HepG2 (cell line): ENCODE results near the gene PDC. TPM values are rescaled to one million over a fixed set of nuclear protein-coding genes. Genes with fewer than 3 reads are reported as not detected.

Experiments
- CBX2 ChIP-seq, 2 experiments: fragments of 200-600 bp in 1 of 2; sonication (generic); formaldehyde crosslinking in 1 of 2; IDR thresholded peaks; 2 replicates each; pipeline versions ENCODE4 v1.7.0 to v1.8.1; 2018 to 2022; ENCODE audit warnings: low read depth in 2 of 2, low read length in 1 of 2, mild to moderate bottlenecking in 1 of 2, missing genetic modification reagents in 1 of 2
- HNF4A ChIP-seq: sonication (generic); formaldehyde crosslinking; IDR thresholded peaks from 2 replicates; pipeline ENCODE4 v1.4.0; 2020; ENCODE audit warnings: missing genetic modification reagents
- MZF1 ChIP-seq: sonication (generic); formaldehyde crosslinking; IDR thresholded peaks from 2 replicates; pipeline ENCODE4 v1.8.1; 2023; ENCODE audit warnings: mild to moderate bottlenecking, missing genetic modification reagents, borderline replicate concordance
- ZC3H13 ChIP-seq: sonication (generic); formaldehyde crosslinking; IDR thresholded peaks from 2 replicates; pipeline ENCODE4 v1.8.1; 2023; ENCODE audit warnings: mild to moderate bottlenecking, missing genetic modification reagents, moderate library complexity
- ZNF318 ChIP-seq: sonication (generic); formaldehyde crosslinking; IDR thresholded peaks from 2 replicates; pipeline ENCODE4 v1.4.0; 2020; ENCODE audit warnings: mild to moderate bottlenecking, missing genetic modification reagents
- ZNF776 ChIP-seq: sonication (generic); formaldehyde crosslinking; IDR thresholded peaks from 2 replicates; pipeline ENCODE4 v1.4.0; 2020; ENCODE audit warnings: mild to moderate bottlenecking, missing genetic modification reagents
- ZSCAN22 ChIP-seq: sonication (generic); formaldehyde crosslinking; IDR thresholded peaks from 2 replicates; pipeline ENCODE4 v1.4.0; 2020; ENCODE audit warnings: mild to moderate bottlenecking, missing genetic modification reagents
- ZXDC ChIP-seq: sonication (generic); formaldehyde crosslinking; IDR thresholded peaks from 2 replicates; pipeline ENCODE4 v1.5.0; 2020; ENCODE audit warnings: mild to moderate bottlenecking, missing genetic modification reagents
- polyA plus RNA-seq, 8 experiments: library from polyadenylated mRNA; depleted of rRNA in 3 of 8; stranded (reverse) in 7 of 8; unstranded in 1 of 8; fragments of >200 nt; fragmentation: Illumina TruSeq in 4 of 8; extraction: Trizol in 4 of 8; gene quantifications; 2 replicates each; pipeline versions ENCODE4 v1.2.1 to v1.2.3, GENCODE V29; 2011 to 2016; ENCODE audit warnings: low read depth in 4 of 8, missing spikeins in 1 of 8, mixed read lengths in 1 of 8; ENCODE audit not compliant: insufficient read depth in 1 of 8
- total RNA-seq, 5 experiments: library from RNA; depleted of rRNA; stranded (reverse); fragments of >200 nt; fragmentation: Illumina TruSeq; extraction: Trizol; gene quantifications; 2 replicates each; pipeline ENCODE4 v1.2.3, GENCODE V29; 2016; ENCODE audit warnings: low read depth in 1 of 5
- TF ChIP-seq, protein P1 (sequence below): IDR thresholded peaks from 2 replicates; pipeline ENCODE4 v1.6.1; 2016; ENCODE audit warnings: missing genetic modification reagents, missing compliant biosample characterization

Gene PDC
- total and polyA plus RNA-seq, 2 of the 13 experiments (the other 11 are each of a cell fraction or from before 2014, with no cell fraction given): not detected

DNA sequence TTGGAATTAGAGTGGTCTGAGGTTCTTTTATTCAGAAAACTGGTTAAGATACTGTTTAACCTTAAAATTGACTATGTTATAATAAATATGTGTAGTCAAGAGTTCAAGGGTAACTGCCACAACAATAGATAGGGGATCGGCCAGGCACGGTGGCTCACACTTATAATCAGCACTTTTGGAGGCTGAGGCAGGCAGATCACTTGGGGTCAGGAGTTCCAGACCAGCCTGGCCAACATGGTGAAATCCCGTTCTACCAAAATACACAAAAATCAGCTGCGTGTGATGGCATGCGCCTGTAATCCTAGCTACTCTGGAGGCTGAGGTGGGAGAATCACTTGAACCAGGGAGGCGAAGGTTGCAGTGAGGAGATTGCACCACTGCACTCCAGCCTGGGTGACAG lies 39.5 kb downstream of the PDC start (continued):
- no peak for TF ChIP-seq ZNF318
- no peak for TF ChIP-seq ZXDC (CRISPR knock-in tag)
- TF ChIP-seq, protein P1, sequence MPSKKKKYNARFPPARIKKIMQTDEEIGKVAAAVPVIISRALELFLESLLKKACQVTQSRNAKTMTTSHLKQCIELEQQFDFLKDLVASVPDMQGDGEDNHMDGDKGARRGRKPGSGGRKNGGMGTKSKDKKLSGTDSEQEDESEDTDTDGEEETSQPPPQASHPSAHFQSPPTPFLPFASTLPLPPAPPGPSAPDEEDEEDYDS (CRISPR knock-in tag): no peak
- no peak for TF ChIP-seq HNF4A
- TF ChIP-seq ZSCAN22 (CRISPR knock-in tag): no peak
- TF ChIP-seq ZNF776 (CRISPR knock-in tag): no peak
- TF ChIP-seq CBX2 (IDR thresholded peaks at IDR 0.05; ENCODE audit: low read depth, low read length): no peak
- no peak for TF ChIP-seq CBX2 (CRISPR knock-in tag; IDR thresholded peaks at IDR 0.05; ENCODE audit: low read depth)
- no peak for TF ChIP-seq MZF1
- TF ChIP-seq ZC3H13 (CRISPR knock-in tag): no peak
